ENCODE results near the gene NAALADL2.

The NAALADL2 gene

DNA sequence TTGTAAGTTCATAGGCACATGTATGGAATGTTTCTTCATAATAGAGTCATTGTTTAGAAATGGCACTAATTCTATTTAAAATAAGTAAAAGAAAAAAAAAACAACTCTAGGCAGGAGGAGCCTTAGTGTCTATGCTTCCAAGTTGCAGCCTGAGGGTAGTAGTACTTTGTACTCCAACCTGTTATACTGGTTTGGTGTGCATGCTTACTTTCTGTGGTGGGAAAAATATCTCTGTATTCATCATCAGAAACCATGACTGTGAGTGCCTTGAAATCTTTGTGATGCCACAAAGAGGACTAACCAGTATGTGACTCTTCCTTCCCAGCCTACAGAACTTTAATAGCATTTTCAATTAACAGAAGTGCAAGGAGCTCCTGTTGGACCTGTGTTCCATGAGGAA is 4.4 kb downstream of the NAALADL2 start:
- H3K4me1 ChIP-seq (ENCODE audit: low read length), result no peaks in the 10 kb centered on the region
- no peaks in the 10 kb centered on the region for H4K20me1 ChIP-seq (ENCODE audit: insufficient read depth, low read length)
- no peak overlapping the region for H3K4me3 ChIP-seq (ENCODE audit: low read length)
- H3K9me3 ChIP-seq (ENCODE audit: insufficient read depth, low read length), result no peaks in the 10 kb centered on the region
- no peak overlapping the region for H3K27ac ChIP-seq (ENCODE audit: low read length)
- TF ChIP-seq, protein P1, sequence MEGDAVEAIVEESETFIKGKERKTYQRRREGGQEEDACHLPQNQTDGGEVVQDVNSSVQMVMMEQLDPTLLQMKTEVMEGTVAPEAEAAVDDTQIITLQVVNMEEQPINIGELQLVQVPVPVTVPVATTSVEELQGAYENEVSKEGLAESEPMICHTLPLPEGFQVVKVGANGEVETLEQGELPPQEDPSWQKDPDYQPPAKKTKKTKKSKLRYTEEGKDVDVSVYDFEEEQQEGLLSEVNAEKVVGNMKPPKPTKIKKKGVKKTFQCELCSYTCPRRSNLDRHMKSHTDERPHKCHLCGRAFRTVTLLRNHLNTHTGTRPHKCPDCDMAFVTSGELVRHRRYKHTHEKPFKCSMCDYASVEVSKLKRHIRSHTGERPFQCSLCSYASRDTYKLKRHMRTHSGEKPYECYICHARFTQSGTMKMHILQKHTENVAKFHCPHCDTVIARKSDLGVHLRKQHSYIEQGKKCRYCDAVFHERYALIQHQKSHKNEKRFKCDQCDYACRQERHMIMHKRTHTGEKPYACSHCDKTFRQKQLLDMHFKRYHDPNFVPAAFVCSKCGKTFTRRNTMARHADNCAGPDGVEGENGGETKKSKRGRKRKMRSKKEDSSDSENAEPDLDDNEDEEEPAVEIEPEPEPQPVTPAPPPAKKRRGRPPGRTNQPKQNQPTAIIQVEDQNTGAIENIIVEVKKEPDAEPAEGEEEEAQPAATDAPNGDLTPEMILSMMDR (IDR thresholded peaks at IDR 0.05; ENCODE audit: low read depth, low read length), result no peak
- no peak for TF ChIP-seq EZH2phosphoT487 (IDR thresholded peaks at IDR 0.05; ENCODE audit: low read depth)
- no peaks in the 10 kb centered on the region for H3K36me3 ChIP-seq (replicated peaks; ENCODE audit: low read depth, low read length)
- H3K27me3 ChIP-seq (ENCODE audit: low read depth, low read length), result no peaks in the 10 kb centered on the region
- H2AFZ ChIP-seq (ENCODE audit: low read depth, low read length), result no peak overlapping the region
- H3K9ac ChIP-seq (ENCODE audit: low read length), result no peak overlapping the region
- H3K79me2 ChIP-seq (ENCODE audit: low read length), result no peaks in the 10 kb centered on the region
- no peak overlapping the region for H3K4me2 ChIP-seq (ENCODE audit: low read length)

DNA sequence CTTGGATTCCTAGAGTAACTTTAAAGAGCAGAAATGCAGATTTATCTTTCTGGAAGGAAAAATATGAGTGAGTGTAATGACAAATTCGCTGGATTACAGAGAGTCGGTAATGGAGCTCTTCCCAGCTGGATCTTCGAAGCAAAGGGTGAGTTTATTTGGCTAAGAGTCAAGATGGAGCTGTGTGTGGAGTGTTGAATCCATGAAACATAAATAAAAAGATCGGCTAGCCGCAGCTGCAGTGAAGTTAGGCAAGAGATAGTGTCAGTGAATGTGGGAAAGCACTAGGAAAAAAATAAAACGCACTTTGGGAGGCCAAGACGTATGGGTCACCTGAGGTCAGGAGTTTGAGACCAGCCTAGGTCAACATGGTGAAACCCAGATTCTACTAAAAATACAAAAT is 10.3 kb downstream of the NAALADL2 start:
- no peaks in the 10 kb centered on the region for H3K79me2 ChIP-seq (ENCODE audit: low read length)
- no peaks in the 10 kb centered on the region for H4K20me1 ChIP-seq (ENCODE audit: insufficient read depth, low read length)
- no peak overlapping the region for H2AFZ ChIP-seq (ENCODE audit: low read depth, low read length)
- no peaks in the 10 kb centered on the region for H3K36me3 ChIP-seq (replicated peaks; ENCODE audit: low read depth, low read length)
- TF ChIP-seq EZH2phosphoT487 (IDR thresholded peaks at IDR 0.05; ENCODE audit: low read depth), result no peak
- TF ChIP-seq, protein P1 (IDR thresholded peaks at IDR 0.05; ENCODE audit: low read depth, low read length), result no peak
- H3K9me3 ChIP-seq (ENCODE audit: insufficient read depth, low read length), result no peaks in the 10 kb centered on the region
- H3K9ac ChIP-seq (ENCODE audit: low read length), result no peak overlapping the region
- no peaks in the 10 kb centered on the region for H3K4me1 ChIP-seq (ENCODE audit: low read length)
- H3K4me2 ChIP-seq (ENCODE audit: low read length), result no peak overlapping the region
- H3K27ac ChIP-seq (ENCODE audit: low read length), result no peak overlapping the region
- H3K4me3 ChIP-seq (ENCODE audit: low read length), result no peak overlapping the region
- H3K27me3 ChIP-seq (ENCODE audit: low read depth, low read length), result no peaks in the 10 kb centered on the region

DNA sequence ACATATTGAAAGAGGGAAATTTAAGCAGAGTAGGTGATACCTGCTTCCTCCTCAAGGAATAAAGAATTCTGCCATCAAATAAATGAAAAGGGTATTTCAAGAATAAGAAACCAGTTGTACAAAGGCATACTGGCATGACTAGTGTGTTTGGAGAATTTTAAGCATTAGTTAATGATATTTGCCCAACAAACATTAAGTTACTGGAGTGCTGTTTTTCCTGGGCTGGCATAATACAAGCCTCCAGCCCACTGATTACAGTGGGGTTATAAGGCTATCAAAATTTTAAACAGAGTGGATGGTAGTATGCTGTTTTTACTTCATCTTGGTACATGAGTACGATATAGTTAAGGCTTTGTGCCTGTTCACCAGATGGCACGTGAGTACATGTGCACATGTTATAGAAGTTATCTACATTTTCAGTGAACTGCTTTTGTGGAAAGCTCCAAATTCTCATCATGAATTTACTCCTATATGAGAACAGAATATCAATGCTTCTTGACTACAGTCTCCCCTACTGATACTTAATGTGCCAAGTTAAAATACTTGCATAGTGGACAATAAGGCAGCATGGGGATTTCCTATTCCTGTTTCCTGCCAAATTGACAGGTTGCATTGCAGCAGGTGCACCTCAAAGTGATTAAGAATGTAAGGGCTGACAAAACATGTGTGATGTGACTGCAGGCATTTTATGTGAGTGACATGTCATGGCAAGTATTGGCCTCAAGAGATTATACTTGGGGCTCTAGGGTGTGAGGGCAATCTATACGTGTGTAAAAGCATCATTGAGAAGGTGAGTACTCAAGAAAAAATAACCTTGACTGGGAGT is 14.9 kb downstream of the NAALADL2 start:
- H2AFZ ChIP-seq (ENCODE audit: low read depth, low read length), result no peak overlapping the region
- no peak for TF ChIP-seq EZH2phosphoT487 (IDR thresholded peaks at IDR 0.05; ENCODE audit: low read depth)

DNA sequence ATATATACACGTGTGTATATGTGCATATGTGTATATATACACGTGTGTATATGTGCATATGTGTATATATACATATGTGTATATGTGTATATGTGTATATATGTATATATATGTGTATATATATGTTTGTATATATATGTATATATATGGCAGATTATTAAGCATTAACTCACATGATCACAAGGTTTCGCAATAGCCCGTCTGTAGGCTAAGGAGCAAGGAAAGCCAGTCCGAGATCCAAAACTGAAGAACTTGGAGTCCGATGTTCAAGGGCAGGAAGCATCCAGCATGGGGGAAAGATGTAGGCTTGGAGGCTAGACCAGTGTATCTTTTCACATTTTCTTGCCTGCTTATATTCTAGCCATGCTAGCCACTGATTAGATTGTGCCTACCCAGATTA is 23.7 kb downstream of the NAALADL2 start:
- Histone ChIP-seq H3K4me1 (ENCODE audit: low read length) (no peaks in the 10 kb centered on the region), H3K9me3 (ENCODE audit: insufficient read depth, low read length) (no peaks in the 10 kb centered on the region), H3K4me3 (ENCODE audit: low read length) (no peak overlapping the region)

More for the DNA sequence above, 14.9 kb downstream of the NAALADL2 start:
- H4K20me1 ChIP-seq (ENCODE audit: insufficient read depth, low read length), result no peaks in the 10 kb centered on the region
- no peaks in the 10 kb centered on the region for H3K9me3 ChIP-seq (ENCODE audit: insufficient read depth, low read length)
- no peaks in the 10 kb centered on the region for H3K79me2 ChIP-seq (ENCODE audit: low read length)
- no peak overlapping the region for H3K9ac ChIP-seq (ENCODE audit: low read length)
- H3K27ac ChIP-seq (ENCODE audit: low read length), result no peak overlapping the region
- H3K36me3 ChIP-seq (replicated peaks; ENCODE audit: low read depth, low read length), result no peaks in the 10 kb centered on the region
- no peaks in the 10 kb centered on the region for H3K4me1 ChIP-seq (ENCODE audit: low read length)
- H3K4me2 ChIP-seq (ENCODE audit: low read length), result no peak overlapping the region
- H3K27me3 ChIP-seq (ENCODE audit: low read depth, low read length), result no peaks in the 10 kb centered on the region
- H3K4me3 ChIP-seq (ENCODE audit: low read length), result no peak overlapping the region

More for the DNA sequence above, 23.7 kb downstream of the NAALADL2 start:
- no peaks in the 10 kb centered on the region for H3K27me3 ChIP-seq (ENCODE audit: low read depth, low read length)
- H3K9ac ChIP-seq (ENCODE audit: low read length), result no peak overlapping the region
- no peaks in the 10 kb centered on the region for H3K79me2 ChIP-seq (ENCODE audit: low read length)
- H2AFZ ChIP-seq (ENCODE audit: low read depth, low read length), result no peak overlapping the region
- H3K4me2 ChIP-seq (ENCODE audit: low read length), result no peak overlapping the region
- H3K27ac ChIP-seq (ENCODE audit: low read length), result no peak overlapping the region
- H4K20me1 ChIP-seq (ENCODE audit: insufficient read depth, low read length), result no peaks in the 10 kb centered on the region
- H3K36me3 ChIP-seq (replicated peaks; ENCODE audit: low read depth, low read length), result no peaks in the 10 kb centered on the region
- TF ChIP-seq, protein P1 (IDR thresholded peaks at IDR 0.05; ENCODE audit: low read depth, low read length), result no peak
- TF ChIP-seq EZH2phosphoT487 (IDR thresholded peaks at IDR 0.05; ENCODE audit: low read depth), result no peak

Measured in OCI-LY3 (cell line).